Neural cell (in vitro differentiated cells): ENCODE results near the gene CEBPZ. TPM values are rescaled to one million over a fixed set of nuclear protein-coding genes. Genes with fewer than 3 reads are reported as not detected.

ENCODE experiments used
- H2AFZ ChIP-seq: fragments of 200-600, 300-800 bp; sonication (generic), shearing (Covaris generic); 2 replicates; pipeline ENCODE4 v1.6.0; 2014; ENCODE audit warnings: low read depth, mild to moderate bottlenecking, antibody characterized with exemption, low read length, moderate library complexity
- H3F3A ChIP-seq: fragments of 200-600 bp; shearing (Covaris generic); 2 replicates; pipeline ENCODE4 v1.6.1; 2016; ENCODE audit warnings: mild to moderate bottlenecking, moderate library complexity, mixed read lengths, antibody characterized with exemption, low read length; ENCODE audit not compliant: insufficient read depth, poor library complexity, severe bottlenecking
- H3K27ac ChIP-seq: fragments of 200-600, 300-800 bp; sonication (generic), shearing (Covaris generic); 2 replicates; pipeline ENCODE4 v1.5.1; 2014; ENCODE audit warnings: mild to moderate bottlenecking, low read length, moderate library complexity
- H3K27me3 ChIP-seq: fragments of 300-800, 200-600 bp; sonication (generic), shearing (Covaris generic); 2 replicates; pipeline ENCODE4 v1.6.0; 2014; ENCODE audit warnings: mild to moderate bottlenecking, low read depth, low read length, moderate library complexity; ENCODE audit not compliant: insufficient read depth
- H3K36me3 ChIP-seq: fragments of 300-800, 200-600 bp; sonication (generic), shearing (Covaris generic); 2 replicates; pipeline ENCODE4 v1.5.1; 2014; ENCODE audit warnings: mild to moderate bottlenecking, antibody characterized with exemption, low read length, moderate library complexity; ENCODE audit not compliant: insufficient read depth
- H3K4me2 ChIP-seq: fragments of 300-800, 200-600 bp; sonication (generic), shearing (Covaris generic); 2 replicates; pipeline ENCODE4 v1.6.0; 2014; ENCODE audit warnings: mild to moderate bottlenecking, low read length
- H3K4me3 ChIP-seq: fragments of 300-800, 200-600 bp; sonication (generic), shearing (Covaris generic); 2 replicates; pipeline ENCODE4 v1.5.1; 2014; ENCODE audit warnings: mild to moderate bottlenecking, low read length, moderate library complexity
- H3K79me2 ChIP-seq: fragments of 200-600 bp; shearing (Covaris generic); replicated peaks from 2 replicates; pipeline ENCODE4 v1.6.0; 2014; ENCODE audit warnings: mild to moderate bottlenecking, low read length, moderate library complexity; ENCODE audit not compliant: insufficient read depth
- H3K9ac ChIP-seq: fragments of 300-800, 200-600 bp; sonication (generic), shearing (Covaris generic); 2 replicates; pipeline ENCODE4 v1.6.1; 2016; ENCODE audit warnings: mild to moderate bottlenecking, low read length, mixed read lengths
- H3K9me2 ChIP-seq: fragments of 200-600 bp; shearing (Covaris generic); 2 replicates; pipeline ENCODE4 v1.6.1; 2016; ENCODE audit warnings: mild to moderate bottlenecking, low read length, mixed read lengths; ENCODE audit not compliant: insufficient read depth
- H3K9me3 ChIP-seq: fragments of 200-600, 300-800 bp; sonication (generic), shearing (Covaris generic); 2 replicates; pipeline ENCODE4 v1.6.1; 2016; ENCODE audit warnings: mild to moderate bottlenecking, mixed run types, low read length, moderate library complexity, mixed read lengths
- H4K20me1 ChIP-seq: fragments of 200-600 bp; shearing (Covaris generic); 2 replicates; pipeline ENCODE4 v1.6.1; 2016; ENCODE audit warnings: mild to moderate bottlenecking, mixed run types; ENCODE audit not compliant: insufficient read depth
- EP300 ChIP-seq: fragments of 450-650 bp; conservative IDR thresholded peaks from 2 replicates; pipeline ENCODE4 v1.6.1; 2014; ENCODE audit warnings: antibody characterized with exemption, mild to moderate bottlenecking, moderate library complexity; ENCODE audit not compliant: poor library complexity, severe bottlenecking
- EZH2 ChIP-seq: fragments of 200-600, 300-800 bp; shearing (Covaris generic), sonication (generic); IDR thresholded peaks from 2 replicates; pipeline ENCODE4 v1.6.1; 2014; ENCODE audit warnings: antibody characterized with exemption, low read length, borderline replicate concordance, mild to moderate bottlenecking; ENCODE audit not compliant: insufficient read depth, poor library complexity, severe bottlenecking
- MXI1 ChIP-seq: fragments of 450-650 bp; conservative IDR thresholded peaks from 2 replicates; pipeline ENCODE4 v1.6.1; 2014; ENCODE audit warnings: antibody characterized with exemption, mild to moderate bottlenecking; ENCODE audit not compliant: poor library complexity, severe bottlenecking
- POLR2AphosphoS5 ChIP-seq: IDR thresholded peaks from 2 replicates; pipeline ENCODE4 v1.6.1; 2012
- RAD21 ChIP-seq: fragments of 450-650 bp; conservative IDR thresholded peaks from 2 replicates; pipeline ENCODE4 v1.6.1; 2014; ENCODE audit warnings: antibody characterized with exemption, mild to moderate bottlenecking, moderate library complexity
- SMC3 ChIP-seq: fragments of 450-650 bp; conservative IDR thresholded peaks from 2 replicates; pipeline ENCODE4 v1.6.1; 2014; ENCODE audit warnings: antibody characterized with exemption, mild to moderate bottlenecking, moderate library complexity; ENCODE audit not compliant: poor library complexity
- TAF1 ChIP-seq: IDR thresholded peaks from 2 replicates; pipeline ENCODE4 v1.6.1; 2012; ENCODE audit warnings: low read depth
- polyA plus RNA-seq: library from polyadenylated mRNA; depleted of rRNA; stranded (reverse); fragments of >200 nt; gene quantifications from 2 replicates; pipeline ENCODE4 v1.2.3, GENCODE V29; 2014
- TF ChIP-seq, protein P1 (sequence below): IDR thresholded peaks from 2 replicates; pipeline ENCODE4 v1.6.1; 2012; ENCODE audit warnings: borderline replicate concordance
- TF ChIP-seq, protein P2 (sequence below): fragments of 450-650 bp; IDR thresholded peaks from 2 replicates; pipeline ENCODE4 v1.5.1; 2014; ENCODE audit warnings: antibody characterized with exemption, mild to moderate bottlenecking, moderate library complexity; ENCODE audit not compliant: poor library complexity, severe bottlenecking

CEBPZ gene
- polyA plus RNA-seq, 1 donor from 2014 or later = 39.1 TPM

DNA sequence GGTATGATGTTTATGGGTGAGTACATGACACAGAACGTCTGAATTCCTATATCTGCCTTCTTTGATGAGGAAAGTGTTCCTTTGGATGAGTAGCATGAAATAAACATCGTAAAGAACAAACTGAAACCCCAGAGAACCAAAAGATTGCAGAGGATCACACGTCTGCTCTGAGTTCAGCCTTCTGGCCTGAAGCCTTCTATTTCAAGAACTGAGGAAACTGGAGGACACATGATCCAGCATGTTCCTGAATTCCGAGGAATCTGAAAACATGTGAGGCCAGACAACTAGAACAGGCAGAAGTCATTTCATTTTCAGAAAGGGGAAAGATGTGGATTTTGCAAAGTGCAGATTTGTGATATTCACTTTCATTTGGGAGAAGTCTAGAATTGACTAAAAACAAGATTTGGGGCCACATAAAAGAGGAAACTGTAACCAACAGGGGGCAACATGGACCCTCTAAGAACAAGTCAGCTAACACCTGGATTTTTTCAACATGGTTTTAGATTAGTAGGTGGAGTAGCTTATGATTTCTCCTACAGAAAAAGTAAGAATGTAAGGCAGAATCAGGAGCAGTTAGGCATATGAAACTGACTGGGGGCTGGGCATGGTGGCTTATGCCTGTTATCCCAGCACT is 51.3 kb downstream of the CEBPZ start:
- Histone ChIP-seq H3K4me2 (no peak overlapping the region), H3K27ac (no peak overlapping the region), H3K79me2 (no peaks in the 10 kb centered on the region), H4K20me1 (no peaks in the 10 kb centered on the region), H3F3A (no peaks in the 10 kb centered on the region), H2AFZ (no peak overlapping the region), H3K36me3 (no peaks in the 10 kb centered on the region), H3K4me3 (no peak overlapping the region), H3K27me3 (no peaks in the 10 kb centered on the region), H3K9me2 (no peaks in the 10 kb centered on the region), H3K9ac (no peak overlapping the region), H3K9me3 (no peaks in the 10 kb centered on the region)
- TF ChIP-seq, protein P1, sequence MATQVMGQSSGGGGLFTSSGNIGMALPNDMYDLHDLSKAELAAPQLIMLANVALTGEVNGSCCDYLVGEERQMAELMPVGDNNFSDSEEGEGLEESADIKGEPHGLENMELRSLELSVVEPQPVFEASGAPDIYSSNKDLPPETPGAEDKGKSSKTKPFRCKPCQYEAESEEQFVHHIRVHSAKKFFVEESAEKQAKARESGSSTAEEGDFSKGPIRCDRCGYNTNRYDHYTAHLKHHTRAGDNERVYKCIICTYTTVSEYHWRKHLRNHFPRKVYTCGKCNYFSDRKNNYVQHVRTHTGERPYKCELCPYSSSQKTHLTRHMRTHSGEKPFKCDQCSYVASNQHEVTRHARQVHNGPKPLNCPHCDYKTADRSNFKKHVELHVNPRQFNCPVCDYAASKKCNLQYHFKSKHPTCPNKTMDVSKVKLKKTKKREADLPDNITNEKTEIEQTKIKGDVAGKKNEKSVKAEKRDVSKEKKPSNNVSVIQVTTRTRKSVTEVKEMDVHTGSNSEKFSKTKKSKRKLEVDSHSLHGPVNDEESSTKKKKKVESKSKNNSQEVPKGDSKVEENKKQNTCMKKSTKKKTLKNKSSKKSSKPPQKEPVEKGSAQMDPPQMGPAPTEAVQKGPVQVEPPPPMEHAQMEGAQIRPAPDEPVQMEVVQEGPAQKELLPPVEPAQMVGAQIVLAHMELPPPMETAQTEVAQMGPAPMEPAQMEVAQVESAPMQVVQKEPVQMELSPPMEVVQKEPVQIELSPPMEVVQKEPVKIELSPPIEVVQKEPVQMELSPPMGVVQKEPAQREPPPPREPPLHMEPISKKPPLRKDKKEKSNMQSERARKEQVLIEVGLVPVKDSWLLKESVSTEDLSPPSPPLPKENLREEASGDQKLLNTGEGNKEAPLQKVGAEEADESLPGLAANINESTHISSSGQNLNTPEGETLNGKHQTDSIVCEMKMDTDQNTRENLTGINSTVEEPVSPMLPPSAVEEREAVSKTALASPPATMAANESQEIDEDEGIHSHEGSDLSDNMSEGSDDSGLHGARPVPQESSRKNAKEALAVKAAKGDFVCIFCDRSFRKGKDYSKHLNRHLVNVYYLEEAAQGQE = no peak
- TF ChIP-seq EP300 (no peak), RAD21 (no peak), TAF1 (no peak), EZH2 (no peak), MXI1 (no peak), POLR2AphosphoS5 (no peak), SMC3 (no peak)

DNA sequence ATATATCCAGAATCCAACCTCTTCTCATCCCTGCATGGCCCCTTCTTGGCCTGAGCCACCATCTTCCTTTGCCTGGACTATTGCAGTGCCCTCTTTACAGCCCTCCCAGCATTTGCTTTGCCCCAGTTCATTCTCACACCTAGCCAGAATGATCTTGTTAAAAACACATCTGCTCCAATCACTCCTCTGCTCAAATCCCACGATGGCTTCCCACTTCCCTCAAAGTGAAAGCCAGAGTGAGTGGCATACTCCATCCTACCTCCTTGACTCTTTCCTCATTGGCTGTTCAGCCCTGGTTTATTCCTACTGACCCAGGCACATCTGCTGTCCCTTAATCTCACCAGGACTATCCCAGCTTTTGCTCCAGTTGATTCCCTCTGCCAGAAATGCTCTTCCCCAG is 57.7 kb downstream of the CEBPZ start:
- no peak overlapping the region for H3K4me3 ChIP-seq
- no peaks in the 10 kb centered on the region for H4K20me1 ChIP-seq
- H3K27me3 ChIP-seq = no peaks in the 10 kb centered on the region
- H3K9me2 ChIP-seq = no peaks in the 10 kb centered on the region
- H2AFZ ChIP-seq = no peak overlapping the region
- no peak overlapping the region for H3K4me2 ChIP-seq
- no peaks in the 10 kb centered on the region for H3K79me2 ChIP-seq
- TF ChIP-seq EZH2 (no peak), POLR2AphosphoS5 (no peak), EP300 (no peak), RAD21 (no peak), MXI1 (no peak), SMC3 (no peak), TAF1 (no peak)
- TF ChIP-seq, protein P2, sequence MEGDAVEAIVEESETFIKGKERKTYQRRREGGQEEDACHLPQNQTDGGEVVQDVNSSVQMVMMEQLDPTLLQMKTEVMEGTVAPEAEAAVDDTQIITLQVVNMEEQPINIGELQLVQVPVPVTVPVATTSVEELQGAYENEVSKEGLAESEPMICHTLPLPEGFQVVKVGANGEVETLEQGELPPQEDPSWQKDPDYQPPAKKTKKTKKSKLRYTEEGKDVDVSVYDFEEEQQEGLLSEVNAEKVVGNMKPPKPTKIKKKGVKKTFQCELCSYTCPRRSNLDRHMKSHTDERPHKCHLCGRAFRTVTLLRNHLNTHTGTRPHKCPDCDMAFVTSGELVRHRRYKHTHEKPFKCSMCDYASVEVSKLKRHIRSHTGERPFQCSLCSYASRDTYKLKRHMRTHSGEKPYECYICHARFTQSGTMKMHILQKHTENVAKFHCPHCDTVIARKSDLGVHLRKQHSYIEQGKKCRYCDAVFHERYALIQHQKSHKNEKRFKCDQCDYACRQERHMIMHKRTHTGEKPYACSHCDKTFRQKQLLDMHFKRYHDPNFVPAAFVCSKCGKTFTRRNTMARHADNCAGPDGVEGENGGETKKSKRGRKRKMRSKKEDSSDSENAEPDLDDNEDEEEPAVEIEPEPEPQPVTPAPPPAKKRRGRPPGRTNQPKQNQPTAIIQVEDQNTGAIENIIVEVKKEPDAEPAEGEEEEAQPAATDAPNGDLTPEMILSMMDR = no peak
- TF ChIP-seq, protein P1 = no peak
- no peaks in the 10 kb centered on the region for H3K36me3 ChIP-seq
- H3F3A ChIP-seq = no peaks in the 10 kb centered on the region
- no peak overlapping the region for H3K27ac ChIP-seq
- H3K9me3 ChIP-seq = no peaks in the 10 kb centered on the region
- no peak overlapping the region for H3K9ac ChIP-seq
